NCI-H2171 (cell line): ENCODE results near the gene TM9SF1.

Source experiments
- DNase-seq: peaks from one replicate; lab custom pipeline; 2025; lab: John Stamatoyannopoulos, UW

Gene TM9SF1

DNA sequence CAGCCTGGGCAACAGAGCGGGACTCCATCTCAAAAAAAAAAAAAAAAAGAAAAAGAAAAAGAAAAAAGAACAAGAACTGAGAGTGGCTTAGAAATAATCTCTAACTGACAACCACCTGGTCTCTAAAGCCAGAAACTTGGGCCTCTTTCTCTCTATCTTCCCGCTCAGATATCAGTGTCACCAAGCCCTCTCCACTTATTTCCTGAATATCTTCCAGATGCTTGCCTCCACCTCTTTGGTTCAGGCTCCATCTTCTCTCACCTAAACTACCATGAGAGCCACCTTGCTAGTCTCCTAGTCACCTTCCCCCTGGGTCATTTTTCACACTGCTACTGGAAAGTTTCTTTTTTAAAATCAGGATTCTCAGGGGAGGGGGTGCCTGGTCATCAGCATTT is 1.8 kb upstream of the TM9SF1 start:
- DNase-seq = no peak

DNA sequence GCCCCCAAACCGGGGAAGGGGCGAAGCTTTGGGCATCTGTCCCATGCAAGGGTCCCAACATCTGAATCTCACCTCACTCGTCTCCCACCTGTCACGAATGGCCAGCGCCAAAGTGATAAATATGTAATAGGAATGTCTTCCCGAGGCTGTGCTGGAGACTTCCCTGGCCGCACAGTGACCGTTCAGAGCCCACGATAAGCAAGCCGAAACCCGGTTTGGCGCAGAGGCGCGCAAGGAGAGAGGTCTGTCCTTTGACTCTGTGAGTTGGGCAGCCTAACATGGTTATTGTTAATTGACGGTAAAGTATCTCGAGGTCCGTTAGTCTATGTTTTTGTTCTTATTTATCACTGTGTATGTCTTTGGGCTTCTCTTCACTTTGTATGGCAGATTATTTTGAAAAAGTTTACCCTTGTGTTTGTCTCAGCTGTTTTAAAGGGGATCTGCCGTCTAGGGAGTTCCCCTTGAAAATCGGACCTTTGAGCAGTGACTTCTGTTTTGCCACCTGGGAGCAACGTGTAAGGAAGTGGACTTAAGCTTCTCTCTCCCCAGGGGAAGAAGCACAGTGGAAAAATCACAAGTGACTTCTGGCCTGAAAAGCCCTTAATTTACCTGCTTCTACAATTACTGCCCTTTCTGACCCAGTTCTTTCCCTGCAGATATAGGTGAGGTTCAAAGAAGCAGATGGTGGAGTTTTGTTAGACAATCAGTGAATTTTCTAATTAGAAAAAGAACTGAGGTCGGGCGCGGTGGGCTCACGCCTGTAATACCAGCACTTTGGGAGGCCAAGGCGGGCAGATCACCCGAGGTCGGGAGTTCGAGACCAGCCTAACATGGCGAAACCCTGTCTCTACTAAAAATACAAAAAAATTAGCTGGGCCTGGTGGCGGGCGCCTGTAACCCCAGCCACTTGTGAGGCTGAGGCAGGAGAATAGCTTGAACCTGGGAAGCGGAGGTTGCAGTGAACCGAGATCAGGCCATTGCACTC is 1.1 kb upstream of the TM9SF1 start:
- no peak for DNase-seq

DNA sequence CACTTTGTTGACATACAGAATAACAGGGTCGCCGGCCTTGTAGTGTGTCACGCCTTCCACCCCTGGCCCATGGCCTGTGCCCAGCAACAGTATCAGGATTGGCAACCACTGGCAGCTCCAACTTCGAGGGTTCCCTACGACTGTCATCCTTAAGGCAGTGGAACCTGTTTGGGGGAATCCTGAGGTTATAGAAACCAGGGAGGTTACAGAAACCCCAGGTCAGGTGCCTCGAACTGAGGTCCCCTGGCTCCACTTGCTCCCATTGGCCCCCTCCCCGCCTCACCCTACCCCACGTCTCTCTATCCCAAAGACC is 412 bp downstream of the TM9SF1 start:
- DNase-seq = no peak

DNA sequence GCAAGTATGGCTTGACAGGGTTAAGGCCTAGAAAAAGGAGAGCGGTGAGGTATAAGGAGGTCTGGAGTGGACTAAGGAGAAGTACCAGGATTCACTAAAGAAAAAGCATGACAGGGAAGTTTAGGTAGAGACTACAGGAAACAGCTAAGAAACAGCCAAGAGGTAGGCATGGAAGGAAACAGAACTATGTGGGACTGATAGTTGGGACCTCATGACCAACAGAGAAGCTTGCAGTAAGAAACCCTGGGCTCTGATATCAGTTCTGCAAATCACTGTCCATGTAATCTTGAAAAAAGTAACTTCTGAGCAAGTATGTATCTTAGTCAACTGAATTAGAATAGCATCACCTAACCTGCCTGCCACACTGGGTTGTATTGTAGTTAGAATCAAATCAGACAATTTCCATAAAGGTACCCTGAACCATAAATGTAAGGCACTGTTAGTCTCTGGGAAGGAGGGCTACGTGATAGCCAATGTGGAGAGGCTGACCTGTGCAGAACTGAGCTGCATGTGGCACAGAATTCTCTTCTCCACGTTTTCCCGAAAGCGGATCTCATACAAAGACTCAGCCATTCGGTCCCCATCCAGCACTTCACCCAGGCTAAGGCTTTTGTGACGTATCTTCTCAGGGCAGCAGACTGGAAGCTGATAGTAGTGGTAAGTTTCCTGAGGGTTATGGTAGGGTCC is 912 bp downstream of the TM9SF1 start:
- no peak for DNase-seq

DNA sequence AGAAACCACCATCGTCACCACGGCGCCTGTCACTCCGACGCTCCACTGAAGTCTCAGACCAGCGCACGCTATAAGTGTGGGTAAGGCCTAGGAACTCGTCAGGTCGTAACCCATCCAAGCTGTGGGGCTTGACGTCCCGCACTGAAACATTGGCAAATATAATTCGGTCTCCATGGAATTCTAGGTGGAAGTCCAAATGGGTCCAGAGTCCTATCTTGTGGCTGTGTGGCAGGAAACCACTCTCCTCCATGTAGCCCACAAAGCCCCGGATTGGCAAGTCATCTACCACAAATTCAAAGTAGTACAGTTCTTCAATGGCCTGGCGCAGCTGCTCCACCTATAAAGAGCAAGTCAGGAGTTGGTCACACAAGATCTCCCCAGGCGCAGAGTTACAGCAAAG is 2.3 kb downstream of the TM9SF1 start:
- DNase-seq = no peak

DNA sequence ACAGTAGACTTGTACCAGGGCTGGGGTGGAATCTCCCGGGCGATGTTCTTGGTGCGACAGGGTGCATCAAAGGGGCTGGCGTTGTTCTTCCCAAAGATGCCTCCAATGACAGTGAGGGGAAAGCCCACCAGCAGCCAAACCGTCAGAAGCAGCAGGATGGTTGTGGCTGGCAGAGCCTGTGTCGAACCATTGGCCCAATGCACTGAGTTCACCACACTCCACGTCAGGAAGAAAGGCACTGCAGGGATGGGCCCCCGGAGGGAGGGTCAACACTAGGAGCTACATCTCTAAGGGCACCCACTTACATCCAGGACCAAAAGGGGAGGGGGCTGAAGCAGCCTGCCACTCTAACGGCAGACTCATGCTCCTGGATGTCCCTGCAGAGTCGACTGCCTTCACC is 4.8 kb downstream of the TM9SF1 start:
- no peak for DNase-seq

DNA sequence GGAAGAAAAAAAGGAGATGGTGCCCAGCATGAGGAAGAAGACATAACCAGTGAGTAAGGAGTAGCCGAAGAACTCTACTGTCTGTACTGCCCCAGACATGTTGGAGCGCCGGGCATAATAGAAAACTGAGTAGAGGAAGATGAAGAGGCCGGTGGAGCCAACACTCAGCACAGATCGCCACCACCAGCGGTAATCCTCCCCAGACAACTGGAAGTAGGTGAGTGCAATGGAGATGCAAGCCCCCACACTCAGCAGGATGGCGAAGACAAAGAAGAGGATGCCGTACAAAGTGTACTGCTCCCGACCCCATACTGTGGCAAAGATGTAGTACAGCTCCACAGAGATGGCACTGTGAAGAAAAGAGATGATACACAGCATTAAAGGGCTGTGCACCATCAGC is 5.8 kb downstream of the TM9SF1 start:
- DNase-seq = no peak

DNA sequence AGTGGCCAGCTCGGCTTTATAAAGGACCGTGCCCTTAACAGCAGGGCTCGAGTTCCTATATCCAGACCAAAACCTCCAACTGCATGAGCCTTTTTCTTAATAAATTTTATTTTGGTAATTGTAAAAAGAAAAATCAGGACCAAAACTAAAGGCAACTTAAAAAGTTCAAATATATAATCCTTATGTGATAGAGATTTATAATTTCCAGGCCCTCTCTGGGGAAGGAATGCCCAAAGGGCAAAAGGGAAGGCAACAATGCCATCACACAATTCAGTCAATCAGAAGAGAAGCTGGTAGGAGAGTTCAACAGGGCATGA is 6.2 kb downstream of the TM9SF1 start:
- no peak for DNase-seq

DNA sequence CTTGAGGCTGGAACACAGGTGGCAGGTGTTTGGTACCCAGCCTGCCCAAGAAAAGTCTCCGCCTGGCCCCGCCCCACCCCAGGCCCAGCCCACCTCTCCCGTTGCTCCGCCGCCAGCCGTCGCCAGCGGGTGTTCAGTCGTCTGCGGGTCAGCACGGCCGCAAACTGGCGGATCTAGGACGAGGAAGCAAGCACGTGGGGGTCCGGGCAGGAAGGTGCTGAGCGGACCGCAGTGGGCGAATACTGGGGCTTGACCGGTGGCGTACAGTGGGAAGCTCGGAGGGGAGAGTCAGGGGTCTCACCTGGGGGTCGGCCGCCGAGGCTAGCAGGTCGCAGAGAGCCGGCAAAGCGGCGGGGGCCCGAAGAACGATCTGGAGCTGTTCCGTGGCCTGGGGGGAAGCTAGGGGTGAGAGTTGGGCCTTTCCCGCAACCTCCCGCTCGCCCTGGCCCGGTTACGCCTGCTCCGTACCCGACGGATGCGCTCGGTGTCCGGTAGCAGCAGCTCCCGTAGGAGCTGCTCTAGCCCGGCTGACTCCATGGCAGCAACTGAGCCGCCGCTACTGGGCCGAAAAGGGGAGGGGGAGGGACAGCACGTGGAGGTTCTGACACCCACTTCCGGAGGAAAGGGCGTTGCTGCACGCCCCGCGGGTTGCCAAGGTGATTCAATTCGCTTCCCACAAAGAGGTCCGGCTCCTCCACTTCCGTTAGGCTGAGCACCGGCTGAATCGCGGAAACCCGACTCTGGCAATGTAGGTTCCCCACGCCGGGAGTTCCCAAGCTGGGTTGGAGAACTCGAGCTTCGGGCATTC is 6.8 kb downstream of the TM9SF1 start, which contains the start of gene IPO4:
IPO4 (minus strand) TSS at position 566 of the 808 bp plus-strand sequence; CDS start at position 537, 29 bp downstream.
- DNase-seq = peak; percentile 96

DNA sequence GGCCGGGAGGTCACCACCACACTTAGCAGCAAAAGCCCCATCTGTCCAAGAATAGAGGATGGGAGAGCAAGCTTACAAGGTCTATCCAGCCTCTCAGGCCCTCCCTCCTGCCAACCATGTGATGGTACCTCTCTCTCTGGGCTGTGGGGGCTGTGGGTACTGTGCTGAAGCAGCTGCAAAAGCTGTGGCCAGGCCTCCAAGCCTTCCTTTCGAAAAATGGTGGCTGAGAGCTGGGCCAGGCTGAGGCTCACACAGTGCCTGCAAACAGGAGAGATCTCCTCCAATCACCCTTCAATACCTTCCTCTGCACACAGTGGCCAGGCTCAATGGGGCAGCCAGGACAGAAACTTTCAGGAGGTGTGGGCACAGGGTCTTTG is 7.7 kb downstream of the TM9SF1 start:
- DNase-seq = no peak

DNA sequence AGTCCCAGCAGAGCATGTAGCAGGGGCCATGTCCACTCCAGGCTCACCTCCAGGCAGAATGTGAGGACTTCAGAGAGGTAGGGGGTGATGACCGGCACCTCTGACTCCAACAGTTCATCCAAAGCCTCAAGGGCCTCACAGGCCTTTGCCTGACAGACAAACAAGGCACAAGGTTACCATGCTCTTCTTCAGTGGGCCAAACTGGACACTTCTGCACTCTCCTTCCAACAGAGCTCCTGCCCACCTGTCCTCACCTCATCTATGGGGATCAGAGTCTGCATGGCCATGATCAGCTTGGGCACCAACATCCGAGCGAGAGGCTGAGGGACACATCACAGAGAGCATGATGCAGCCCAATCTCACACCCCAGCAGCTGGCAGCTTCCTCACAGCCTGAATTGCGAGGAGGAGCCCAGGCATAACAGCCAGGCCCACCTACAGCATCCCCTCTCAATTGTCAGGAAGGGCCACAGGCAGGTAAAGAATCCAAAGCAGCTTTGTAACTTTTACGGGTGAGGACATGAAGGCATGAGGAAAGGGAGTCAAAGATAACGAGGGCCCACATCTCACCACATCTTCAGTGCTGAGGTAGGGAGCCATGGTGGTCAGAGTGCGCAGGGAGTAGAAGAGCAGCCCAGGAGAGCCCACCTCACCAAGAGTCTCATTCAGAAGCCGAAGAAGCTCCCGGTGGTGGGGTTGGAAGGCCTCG is 8.3 kb downstream of the TM9SF1 start:
- DNase-seq = no peak

DNA sequence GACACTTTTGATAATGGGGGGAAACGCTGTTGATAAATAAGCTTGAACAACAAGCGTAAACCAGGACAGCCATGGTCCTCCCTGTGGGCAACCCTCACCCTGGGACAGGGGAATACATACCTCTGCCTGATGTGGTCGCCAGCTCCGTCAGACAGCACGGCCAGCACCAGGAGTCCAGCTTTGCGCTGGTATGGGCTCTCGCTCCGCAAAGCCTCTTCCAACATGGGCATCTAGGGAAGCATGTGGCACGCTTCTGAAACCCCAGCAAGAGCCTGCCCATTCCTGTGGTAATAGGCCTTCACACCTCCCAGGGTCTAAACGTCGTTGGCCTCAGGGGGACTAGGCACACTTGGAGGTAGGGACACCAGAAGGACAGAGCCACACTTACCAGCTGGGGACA is 9.5 kb downstream of the TM9SF1 start:
- DNase-seq = no peak

DNA sequence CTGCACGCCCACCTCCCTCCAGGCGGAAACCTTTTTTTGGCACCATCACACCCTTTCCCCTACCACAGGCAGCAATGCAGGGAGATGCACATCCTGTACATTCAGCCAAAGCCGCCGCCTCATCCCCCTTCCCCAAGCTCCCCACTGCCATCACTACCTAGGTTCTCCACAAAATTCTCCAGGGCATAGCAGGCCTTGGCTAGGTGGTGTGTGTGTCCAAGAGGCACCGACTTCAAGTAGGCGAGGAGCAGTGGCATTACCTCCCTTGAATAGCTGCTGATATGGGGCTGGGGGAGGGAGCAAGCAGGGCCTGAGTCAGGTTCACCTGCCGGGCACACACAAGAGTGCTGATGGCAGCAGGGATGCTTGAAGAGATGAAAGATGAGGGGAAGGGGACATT is 10.2 kb downstream of the TM9SF1 start:
- no peak for DNase-seq

DNA sequence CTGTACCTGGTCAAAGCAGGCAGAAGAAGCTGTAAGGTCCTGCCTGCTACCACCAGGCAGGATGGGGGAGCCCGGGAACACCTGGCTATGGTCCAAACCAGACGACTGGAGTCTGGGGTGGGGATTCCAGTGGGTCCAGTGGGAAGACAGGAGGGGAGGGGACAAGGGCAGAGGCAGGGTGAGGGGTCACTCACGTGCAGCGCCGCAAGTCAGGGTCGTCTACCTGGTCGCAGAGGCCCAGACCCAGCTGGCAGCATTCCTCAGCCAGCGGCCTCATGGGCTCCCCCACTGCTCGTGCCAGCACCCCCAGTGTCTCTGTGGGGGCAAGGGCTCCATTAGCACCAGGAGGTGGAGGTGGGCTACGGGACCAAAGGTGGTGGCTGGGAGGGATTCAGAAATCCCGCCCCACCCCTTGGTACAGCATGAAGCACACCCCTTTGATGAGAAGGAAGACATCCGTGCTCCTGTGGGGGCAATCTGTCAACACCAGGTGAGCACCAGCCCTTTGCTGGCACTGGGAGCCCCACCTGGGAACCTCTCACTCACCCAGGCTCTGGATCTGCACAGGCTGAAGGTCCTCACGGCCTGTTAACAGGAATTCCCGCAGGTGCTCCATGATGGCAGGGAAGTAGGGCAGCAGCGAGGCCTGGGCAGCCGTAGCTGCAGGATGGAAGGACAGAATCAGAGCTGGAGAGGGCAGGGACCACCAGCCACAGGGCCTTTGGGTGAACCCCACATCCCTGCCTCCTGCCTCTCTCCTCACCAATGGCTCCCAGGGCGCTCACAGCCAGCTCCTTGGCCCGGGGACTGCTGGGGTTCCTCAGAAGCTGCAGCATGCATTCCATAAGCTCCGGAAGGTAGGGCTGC is 10.9 kb downstream of the TM9SF1 start:
- DNase-seq = no peak

DNA sequence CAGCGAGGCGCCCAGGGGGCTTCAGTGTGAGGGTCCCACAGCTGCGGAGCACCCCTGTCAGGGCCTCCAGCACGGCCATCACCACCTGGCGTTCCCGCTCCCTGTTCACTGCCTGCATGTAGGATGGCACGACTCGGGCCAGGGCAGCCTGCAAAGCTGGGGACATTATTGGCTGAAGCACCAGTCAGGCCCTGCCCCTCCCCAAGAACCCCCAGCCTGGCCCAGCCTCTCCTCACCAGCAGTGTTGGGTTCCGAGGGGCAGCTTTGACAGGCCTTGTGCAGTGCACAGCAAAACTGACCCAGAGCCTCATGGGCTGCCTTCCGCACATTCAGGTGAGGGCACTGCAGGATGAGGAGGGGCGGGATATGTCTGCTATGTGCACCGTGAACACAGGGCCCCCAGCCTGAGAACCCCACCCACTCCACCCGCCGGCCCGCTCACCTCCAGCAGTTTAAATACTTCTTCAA is 12.2 kb downstream of the TM9SF1 start:
- DNase-seq = no peak

DNA sequence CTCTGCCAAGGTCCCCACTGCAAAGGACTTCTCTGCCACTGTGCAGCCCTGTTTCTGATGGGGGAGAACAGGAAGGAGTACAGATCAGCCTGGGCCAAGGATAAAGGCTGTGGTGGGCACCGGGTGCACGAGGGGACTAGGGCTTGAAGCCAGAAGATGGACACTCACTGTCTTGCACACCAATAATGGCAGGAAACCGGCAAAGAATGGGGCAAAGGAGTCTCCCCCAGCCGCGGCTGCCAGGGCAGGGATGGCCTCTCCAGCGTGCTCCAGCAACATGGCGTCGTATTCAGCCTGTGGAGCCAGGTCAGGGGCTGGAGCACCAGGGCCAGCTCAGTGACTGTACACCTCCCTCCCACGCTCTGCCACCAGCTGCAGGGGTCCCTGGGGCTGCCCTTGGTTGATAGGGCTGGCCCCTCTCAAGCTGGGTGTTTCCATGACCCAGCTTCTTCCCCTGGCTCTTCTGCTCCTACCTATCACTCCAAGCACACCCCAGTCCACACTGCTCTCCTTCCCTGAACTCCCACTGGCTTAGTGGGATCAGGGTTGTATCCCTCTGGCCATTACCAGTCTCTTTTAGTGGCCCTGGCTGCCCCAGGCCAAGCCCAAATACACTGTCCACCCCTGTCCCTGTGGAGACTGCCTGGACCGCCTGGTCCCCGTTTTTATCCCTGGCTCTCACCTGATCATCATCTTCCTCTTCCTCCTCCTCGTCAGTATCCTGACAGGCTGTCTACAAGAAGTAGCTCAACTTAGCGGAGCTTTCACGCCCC is 12.9 kb downstream of the TM9SF1 start:
- DNase-seq = no peak

DNA sequence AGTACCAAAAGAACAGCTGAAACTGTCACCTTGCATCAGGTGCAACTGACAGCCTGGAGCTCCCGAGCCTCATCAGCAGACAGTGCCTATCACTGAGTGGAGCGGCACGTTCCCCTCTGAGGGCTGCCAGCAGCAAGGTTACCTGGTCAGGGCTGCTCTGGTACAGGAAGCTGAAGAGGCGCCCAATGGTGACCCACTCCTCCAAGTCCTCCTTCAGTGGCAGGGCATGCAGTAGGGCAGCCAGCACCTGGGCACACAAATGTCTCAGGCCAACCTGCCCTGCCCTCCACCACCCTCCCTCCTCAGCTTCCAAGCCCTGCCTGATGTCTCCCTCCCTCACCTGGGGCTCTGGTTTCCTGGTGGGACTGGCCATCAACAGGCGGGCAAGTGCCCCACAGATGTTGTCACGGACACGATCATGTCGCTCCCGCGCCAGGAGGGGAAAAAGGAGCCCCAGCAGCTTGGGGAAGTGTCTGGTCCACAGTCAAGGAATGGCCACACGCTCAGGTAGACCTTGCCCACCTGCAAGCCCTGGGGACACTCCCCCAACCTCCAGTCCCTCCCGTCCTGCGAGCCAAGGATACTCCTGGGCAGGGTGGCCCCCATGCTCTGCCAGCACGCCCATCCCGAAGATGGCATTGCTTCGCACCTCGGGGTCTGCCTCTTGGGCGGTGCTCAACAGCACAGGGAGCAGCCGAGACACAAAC is 13.7 kb downstream of the TM9SF1 start:
- no peak for DNase-seq

DNA sequence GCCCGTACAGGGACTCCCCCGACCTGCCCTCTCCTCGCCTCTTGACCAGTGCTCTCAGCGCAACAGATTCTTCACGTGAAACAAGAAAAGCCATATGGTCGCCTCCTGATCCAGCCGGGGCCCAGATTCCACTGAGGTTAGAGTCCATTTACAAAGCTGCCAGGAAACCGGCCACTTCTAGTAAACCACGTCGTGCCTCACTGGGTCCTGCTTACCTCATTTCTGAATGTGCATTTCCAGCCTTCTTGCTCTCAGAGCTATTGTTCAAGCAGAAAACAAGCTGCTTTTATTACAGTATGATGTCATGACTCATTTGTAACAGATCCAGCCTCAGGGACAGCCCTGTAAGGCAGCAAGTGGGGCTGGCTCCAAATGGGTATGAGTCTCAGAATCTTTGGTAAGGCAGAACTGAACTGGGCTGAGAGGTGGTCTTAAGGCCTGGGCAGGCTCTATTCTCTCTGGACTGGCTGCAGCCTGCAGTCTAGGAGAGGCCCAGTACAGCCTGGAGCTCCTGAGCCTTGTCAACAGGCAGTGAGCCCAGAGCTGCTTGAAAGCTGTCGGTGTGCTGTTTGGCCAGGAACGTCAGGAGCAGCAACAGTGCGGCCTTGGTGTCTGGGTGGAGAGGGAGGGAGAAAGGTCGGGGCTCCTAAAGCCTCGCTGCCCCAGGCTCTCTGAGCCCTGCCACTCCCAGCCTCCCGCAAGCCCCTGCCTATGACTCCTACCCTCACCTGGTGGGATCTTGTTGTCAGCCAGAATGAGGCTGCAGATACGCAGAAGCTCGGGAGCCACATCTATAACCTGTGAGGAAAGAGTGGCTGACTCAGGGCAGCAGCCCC is 15.1 kb downstream of the TM9SF1 start:
- DNase-seq = no peak
